ENCODE data around the gene GPR89A.

DNA sequence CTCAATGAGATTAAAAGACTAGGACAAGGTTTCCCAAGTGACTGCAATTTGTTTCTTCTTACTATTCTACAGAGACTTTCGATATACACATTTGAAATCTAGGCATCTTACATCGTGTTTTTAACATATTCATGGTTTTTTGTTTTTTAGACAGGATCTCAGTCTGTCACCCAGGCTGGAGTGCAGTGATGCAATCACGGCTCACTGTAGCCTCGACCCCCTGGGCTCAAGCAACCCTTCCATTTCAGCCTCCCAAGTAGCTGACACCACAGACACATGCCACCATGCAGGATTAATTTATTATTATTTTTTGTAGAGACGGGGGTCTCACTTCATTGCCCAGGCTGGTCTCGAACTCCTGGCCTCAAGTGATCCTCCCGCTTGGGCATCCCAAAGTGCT lies 97.8 kb downstream of the GPR89A start:
- TF ChIP-seq EGR1 (IDR thresholded peaks at IDR 0.05; ENCODE audit: low read depth in 2 of 2) (no peak), JUND (IDR thresholded peaks at IDR 0.05) (no peak), HNF4G (IDR thresholded peaks at IDR 0.05) (no peak), MAX (IDR thresholded peaks at IDR 0.05) (no peak)
